Measurements from ENCODE around the gene GRB10. TPM values are rescaled to one million over a fixed set of nuclear protein-coding genes. Genes with fewer than 3 reads are reported as not detected.

GRB10 gene
- total and polyA plus RNA-seq, 2 donors, result 42.3 to 44.3 TPM

DNA sequence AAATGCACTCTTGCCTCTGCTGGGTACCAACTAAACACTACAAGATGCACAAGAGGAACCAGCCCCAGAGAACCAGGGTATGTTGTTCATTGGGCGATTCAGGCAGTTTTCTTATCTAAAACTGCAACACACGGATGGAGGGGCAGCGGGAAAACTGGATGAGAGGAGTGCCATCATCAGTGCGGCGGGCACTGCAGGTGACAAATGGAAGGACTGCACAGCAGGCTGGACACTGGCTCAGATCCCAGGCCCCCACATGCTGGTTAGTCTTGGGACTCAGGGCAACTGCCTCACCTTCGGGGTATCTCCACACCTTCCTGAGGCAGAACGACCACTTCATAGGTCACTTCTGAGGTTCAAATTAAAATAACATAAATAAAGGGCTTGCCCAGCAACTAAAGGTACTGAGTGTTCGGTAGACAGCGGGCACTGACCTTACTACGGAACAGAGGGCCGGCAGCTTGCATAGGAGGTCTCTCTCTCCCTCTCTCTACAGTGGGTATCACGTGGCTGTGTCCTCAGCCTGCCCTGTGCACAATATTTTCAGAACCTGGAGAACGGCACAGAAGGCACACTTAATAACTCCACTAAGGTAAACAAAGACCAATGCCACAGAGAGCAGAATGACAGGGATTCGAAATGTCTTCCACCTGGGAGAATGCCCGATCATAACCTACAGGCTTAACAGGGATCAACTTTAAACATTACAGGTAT lies 72.1 kb downstream of the GRB10 start:
- 84% methylated on average over 15 of the region's 15 CpGs for WGBS
- no peak for DNase-seq (ENCODE audit: extremely low spot score)
- H3K4me3 ChIP-seq (ENCODE audit: low read depth, low read length), result no peak overlapping the region
- no peak overlapping the region for H3K27ac ChIP-seq (ENCODE audit: low read depth)
- no peaks in the 10 kb centered on the region for H3K36me3 ChIP-seq (ENCODE audit: insufficient read depth)
- H3K4me1 ChIP-seq (ENCODE audit: insufficient read depth), result peaks cover 1% of the 10 kb centered on the region

DNA sequence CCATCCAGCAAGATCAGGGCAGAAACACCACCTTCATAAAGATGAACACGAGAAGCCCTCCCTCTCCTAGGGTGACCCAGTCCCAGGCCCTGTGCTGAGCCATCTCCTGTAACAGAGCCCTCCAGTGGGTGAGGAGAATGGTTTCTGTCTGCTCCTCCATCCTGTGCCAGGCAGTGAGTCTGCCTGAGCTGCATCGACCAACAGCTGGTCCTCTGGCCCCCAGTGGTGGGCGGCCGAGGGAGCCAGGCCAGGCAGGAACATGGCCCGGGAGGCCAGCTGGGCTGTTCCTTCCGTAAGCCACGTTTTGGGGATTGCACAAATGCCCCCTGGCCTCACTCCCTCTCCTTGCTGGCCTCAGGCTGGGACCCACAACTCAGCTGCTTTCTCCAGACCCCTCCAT lies 73.5 kb downstream of the GRB10 start:
- H3K27ac ChIP-seq (ENCODE audit: low read depth), result no peak overlapping the region
- WGBS, result 62% methylated on average over 7 of the region's 7 CpGs

DNA sequence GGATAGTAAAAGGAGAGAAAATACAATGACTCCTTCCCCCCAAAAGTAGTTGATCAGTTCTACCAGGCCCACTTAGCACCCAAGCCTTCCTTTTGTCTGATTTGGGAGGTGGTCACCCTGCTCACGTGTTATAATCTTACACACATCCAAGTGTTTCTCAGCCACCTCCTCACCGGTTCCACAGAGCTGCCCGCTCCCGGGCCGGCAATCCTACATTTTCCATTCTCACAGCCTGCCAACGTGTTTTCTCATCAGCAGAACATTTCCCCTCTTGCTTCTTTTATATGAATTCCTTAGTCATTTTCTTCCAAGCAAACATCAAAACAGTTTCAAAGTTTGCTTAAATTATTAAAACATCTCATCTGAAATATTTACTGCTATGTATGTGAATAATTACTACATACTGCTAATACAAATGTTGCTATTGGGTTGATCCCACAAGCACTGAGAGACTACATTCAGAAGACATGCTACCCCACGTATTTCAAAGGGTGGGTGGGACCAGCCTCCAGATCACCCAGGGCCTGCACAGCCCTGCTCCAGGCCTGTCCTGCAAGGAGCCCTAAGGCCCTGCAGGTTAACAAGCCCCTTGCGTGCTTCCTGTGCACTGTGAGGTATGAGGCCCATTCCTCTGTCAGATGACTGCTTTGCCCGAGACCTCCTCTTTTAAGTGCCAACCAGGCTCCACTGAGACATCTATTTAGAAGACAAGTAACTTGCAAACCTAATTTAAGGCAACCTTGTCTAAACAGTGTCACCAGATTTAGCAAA lies 75.3 kb downstream of the GRB10 start:
- Histone ChIP-seq H3K4me1 (ENCODE audit: insufficient read depth) (no peaks in the 10 kb centered on the region), H3K36me3 (ENCODE audit: insufficient read depth) (no peaks in the 10 kb centered on the region), H3K4me3 (ENCODE audit: low read depth, low read length) (no peak overlapping the region), H3K27ac (ENCODE audit: low read depth) (no peak overlapping the region)
- WGBS, result 38% methylated on average over 9 of the region's 9 CpGs
- no peak for DNase-seq (ENCODE audit: extremely low spot score)

More for the DNA sequence above, 73.5 kb downstream of the GRB10 start:
- Histone ChIP-seq H3K4me3 (ENCODE audit: low read depth, low read length) (no peak overlapping the region), H3K4me1 (ENCODE audit: insufficient read depth) (no peaks in the 10 kb centered on the region), H3K36me3 (ENCODE audit: insufficient read depth) (no peaks in the 10 kb centered on the region)
- no peak for DNase-seq (ENCODE audit: extremely low spot score)

DNA sequence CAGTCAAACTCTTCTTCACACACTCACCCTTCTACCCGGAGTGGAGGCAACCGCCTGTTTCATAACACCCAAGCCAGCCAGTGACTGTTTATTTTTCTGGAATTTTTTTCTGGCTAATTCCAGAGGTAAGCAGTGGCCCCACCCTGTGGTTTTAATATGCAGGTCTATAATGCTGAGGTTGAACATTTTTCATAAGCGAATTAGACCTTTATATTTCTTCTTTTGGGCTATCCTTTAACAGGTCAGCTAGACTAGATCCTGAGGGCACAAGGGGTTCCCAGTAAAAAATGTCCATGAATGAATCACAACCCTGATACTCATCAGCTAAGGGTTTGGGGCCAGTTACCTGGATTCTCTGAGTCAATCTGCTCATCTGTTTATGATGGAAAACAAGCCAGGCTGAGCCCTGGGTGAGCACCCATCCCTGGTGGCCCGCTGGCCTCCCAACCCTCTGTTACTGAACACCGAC lies 76.2 kb downstream of the GRB10 start:
- Histone ChIP-seq H3K36me3 (ENCODE audit: insufficient read depth) (no peaks in the 10 kb centered on the region), H3K27ac (ENCODE audit: low read depth) (no peak overlapping the region), H3K4me1 (ENCODE audit: insufficient read depth) (no peaks in the 10 kb centered on the region), H3K4me3 (ENCODE audit: low read depth, low read length) (no peak overlapping the region)
- no peak for DNase-seq (ENCODE audit: extremely low spot score)
- 72% methylated on average over 5 of the region's 5 CpGs for WGBS

DNA sequence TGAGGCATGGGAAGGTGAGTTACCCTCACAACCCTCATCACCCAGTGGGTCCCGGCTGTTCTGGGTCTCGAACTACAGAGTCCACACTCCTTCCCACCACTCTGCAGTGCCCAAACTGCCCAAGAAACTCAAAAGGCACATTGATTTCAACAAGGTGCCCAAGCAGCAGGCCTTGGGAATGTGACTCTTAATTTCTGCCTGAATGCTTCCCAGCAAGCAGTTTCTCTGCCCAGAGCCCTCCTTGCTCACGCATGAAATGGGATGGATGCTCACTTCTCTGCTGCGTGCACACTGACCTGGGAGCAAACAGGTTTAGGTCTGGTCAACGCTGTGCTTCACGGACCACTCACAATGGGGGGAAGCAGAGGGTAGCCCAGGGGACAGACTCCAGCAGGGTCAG lies 77.9 kb downstream of the GRB10 start:
- WGBS, result 95% methylated on average over 6 of the region's 6 CpGs
- Histone ChIP-seq H3K27ac (ENCODE audit: low read depth) (no peak overlapping the region), H3K4me1 (ENCODE audit: insufficient read depth) (no peaks in the 10 kb centered on the region), H3K36me3 (ENCODE audit: insufficient read depth) (no peaks in the 10 kb centered on the region), H3K4me3 (ENCODE audit: low read depth, low read length) (no peak overlapping the region)
- DNase-seq (ENCODE audit: extremely low spot score), result no peak

DNA sequence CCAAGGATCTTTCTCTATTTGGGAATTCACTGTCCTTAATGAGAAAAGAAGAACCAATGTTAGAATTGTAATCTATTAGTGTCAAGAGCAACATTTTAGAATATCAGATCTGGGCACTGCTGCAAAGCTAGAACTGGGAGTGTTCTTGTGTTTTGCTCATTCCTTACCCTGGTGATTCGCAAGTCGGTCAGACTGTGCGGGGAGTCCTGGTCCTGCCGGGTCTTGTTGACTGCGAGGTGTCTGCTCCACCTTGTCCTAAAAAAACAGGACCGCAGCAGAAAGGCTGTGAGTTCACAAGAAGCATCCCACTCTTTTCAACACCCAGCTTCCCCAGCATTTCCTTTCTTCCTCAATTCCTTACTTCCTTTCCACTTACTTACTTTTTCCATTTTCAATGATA lies 79.0 kb downstream of the GRB10 start:
- no peak overlapping the region for H3K27ac ChIP-seq (ENCODE audit: low read depth)
- H3K36me3 ChIP-seq (ENCODE audit: insufficient read depth), result no peaks in the 10 kb centered on the region
- no peaks in the 10 kb centered on the region for H3K4me1 ChIP-seq (ENCODE audit: insufficient read depth)
- no peak for DNase-seq (ENCODE audit: extremely low spot score)
- no peak overlapping the region for H3K4me3 ChIP-seq (ENCODE audit: low read depth, low read length)
- WGBS, result 89% methylated on average over 6 of the region's 6 CpGs

DNA sequence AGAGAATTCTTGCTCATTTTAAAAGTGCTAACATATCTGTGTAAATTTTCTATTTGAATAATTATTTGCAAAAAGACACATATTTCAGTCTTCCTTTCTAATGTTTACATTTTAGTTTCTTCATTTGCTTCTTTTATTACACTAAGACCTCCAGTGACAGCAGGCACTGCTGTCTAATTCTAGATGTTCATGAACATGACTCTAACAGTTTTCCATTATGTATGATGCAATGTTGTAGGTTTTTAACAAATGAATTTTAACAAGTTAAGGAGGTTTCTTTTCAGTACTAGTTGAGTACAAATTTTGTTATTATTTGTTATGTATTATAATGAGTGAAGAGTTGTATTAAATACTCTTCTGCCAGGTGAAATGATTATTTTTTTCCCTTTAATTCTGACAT lies 83.6 kb downstream of the GRB10 start:
- Histone ChIP-seq H3K4me3 (ENCODE audit: low read depth, low read length) (no peak overlapping the region), H3K27ac (ENCODE audit: low read depth) (no peak overlapping the region), H3K4me1 (ENCODE audit: insufficient read depth) (no peaks in the 10 kb centered on the region), H3K36me3 (ENCODE audit: insufficient read depth) (no peaks in the 10 kb centered on the region)
- no peak for DNase-seq (ENCODE audit: extremely low spot score)

DNA sequence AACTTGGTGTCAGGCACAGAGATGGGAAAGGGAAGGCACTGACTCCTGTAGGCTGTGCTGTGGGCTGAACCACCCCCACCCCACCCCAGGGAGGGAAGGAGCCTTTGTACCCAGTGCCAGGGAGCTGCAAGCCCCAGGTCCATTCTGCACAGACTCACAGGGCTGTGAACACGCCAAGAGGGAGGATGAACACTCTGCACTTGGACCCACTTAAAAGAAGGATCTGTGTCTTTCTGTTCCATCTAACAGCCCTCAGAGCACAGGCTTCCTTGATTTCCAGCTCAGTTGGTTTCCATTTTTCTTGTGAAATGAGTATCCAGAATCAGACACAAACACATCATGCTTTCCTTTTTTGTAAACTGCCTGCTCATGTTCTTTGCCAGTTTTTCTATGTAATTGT lies 84.9 kb downstream of the GRB10 start:
- H3K27ac ChIP-seq (ENCODE audit: low read depth), result no peak overlapping the region
- 18% methylated on average over 1 of the region's 1 CpG for whole genome bisulfite sequencing

DNA sequence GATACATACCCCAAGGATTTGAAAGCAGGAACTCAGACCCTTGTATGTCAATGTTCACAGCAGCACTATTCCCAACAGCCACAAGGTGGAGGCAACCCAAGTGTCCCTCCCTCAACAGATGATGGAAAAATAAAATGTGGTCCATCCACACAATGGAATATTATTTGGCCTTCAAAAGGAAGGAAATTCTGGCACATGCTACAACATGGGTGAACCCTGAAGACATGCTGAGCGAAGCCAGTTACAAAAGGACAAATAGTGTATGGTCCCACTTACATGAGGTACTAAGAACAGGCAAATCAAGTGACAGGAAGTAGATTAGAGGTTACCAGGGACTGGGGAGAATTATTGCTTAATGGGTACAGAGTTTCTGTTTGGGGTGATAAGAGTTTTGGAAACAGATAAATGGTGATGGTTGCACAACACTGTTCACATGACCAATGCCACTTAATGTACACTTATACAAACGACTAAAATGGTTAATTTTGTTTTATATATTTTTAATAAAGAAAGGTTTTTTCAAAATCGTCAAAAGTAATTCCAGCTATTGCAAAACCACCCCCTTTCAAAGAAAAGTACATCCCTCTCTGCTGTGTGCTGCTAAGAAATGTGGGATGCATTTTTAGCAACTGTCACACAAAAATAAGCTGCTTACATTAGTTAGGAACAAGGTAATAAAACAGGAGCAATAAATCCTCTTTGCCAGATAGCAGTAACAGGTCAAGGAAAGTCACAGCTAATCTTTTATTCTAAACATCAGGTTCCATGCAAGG lies 85.7 kb downstream of the GRB10 start:
- DNase-seq (ENCODE audit: extremely low spot score), result no peak
- Histone ChIP-seq H3K36me3 (ENCODE audit: insufficient read depth) (no peaks in the 10 kb centered on the region), H3K4me3 (ENCODE audit: low read depth, low read length) (no peak overlapping the region), H3K4me1 (ENCODE audit: insufficient read depth) (no peaks in the 10 kb centered on the region), H3K27ac (ENCODE audit: low read depth) (no peak overlapping the region)
- 46% methylated on average over 3 of the region's 3 CpGs for WGBS

More for the DNA sequence above, 84.9 kb downstream of the GRB10 start:
- no peak for DNase-seq (ENCODE audit: extremely low spot score)
- Histone ChIP-seq H3K4me1 (ENCODE audit: insufficient read depth) (no peaks in the 10 kb centered on the region), H3K36me3 (ENCODE audit: insufficient read depth) (no peaks in the 10 kb centered on the region), H3K4me3 (ENCODE audit: low read depth, low read length) (no peak overlapping the region)

DNA sequence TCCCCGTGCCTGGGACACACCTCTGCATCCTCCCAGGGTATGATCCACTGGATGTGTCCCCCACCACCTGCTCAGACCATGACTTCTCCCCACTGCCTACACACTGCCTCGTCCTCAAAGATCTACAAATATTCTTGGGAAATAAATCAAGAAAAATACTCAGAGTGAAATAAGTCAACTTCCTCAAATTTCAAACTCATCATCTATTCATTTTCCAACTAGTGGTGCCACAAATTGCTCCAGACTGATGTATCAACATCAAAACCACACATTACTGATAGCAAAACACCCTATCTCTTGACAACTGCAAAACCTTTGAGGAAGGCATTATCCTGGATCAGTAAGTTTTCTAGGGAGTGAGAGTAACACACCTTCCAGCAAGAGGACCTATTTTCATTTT lies 87.7 kb downstream of the GRB10 start:
- DNase-seq (ENCODE audit: extremely low spot score), result no peak
- WGBS, result 91% methylated on average over 2 of the region's 2 CpGs
- no peak overlapping the region for H3K27ac ChIP-seq (ENCODE audit: low read depth)
- H3K4me1 ChIP-seq (ENCODE audit: insufficient read depth), result no peaks in the 10 kb centered on the region
- H3K4me3 ChIP-seq (ENCODE audit: low read depth, low read length), result no peak overlapping the region
- H3K36me3 ChIP-seq (ENCODE audit: insufficient read depth), result no peaks in the 10 kb centered on the region

DNA sequence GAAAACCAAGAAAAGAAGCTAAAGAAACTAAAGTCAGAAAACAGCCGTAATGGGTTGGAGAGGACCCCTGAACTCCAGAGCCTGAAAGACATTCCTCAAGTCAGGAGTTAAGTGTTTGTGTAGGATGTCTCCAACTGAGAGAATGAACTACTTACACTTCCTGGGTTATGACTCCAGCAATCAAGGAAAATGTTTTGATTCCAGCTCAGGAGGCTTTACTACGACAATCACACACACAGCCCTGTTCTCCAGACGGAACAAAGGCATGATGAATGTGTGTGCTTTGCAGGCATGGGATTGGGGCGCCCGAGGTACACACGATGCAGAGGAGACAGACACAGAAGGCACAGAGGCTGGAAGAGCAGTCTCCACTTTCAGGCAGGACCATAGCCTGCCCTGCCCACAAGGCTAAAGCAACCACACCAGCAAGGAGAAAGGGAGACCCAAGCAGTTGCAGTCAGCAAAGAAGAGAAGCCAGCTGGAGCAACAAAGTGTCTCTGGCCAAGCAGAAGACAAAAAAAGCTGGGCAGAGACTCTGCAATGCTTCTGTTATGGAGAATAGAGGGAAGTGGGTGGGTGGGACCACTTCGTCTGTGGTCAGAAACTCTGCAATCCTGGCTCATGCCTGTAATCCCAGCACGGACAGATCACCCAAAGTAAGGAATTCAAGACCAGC lies 89.1 kb downstream of the GRB10 start:
- no peaks in the 10 kb centered on the region for H3K4me1 ChIP-seq (ENCODE audit: insufficient read depth)
- no peaks in the 10 kb centered on the region for H3K36me3 ChIP-seq (ENCODE audit: insufficient read depth)
- no peak for DNase-seq (ENCODE audit: extremely low spot score)
- 50% methylated on average over 8 of the region's 8 CpGs for WGBS
- no peak overlapping the region for H3K27ac ChIP-seq (ENCODE audit: low read depth)
- H3K4me3 ChIP-seq (ENCODE audit: low read depth, low read length), result no peak overlapping the region

DNA sequence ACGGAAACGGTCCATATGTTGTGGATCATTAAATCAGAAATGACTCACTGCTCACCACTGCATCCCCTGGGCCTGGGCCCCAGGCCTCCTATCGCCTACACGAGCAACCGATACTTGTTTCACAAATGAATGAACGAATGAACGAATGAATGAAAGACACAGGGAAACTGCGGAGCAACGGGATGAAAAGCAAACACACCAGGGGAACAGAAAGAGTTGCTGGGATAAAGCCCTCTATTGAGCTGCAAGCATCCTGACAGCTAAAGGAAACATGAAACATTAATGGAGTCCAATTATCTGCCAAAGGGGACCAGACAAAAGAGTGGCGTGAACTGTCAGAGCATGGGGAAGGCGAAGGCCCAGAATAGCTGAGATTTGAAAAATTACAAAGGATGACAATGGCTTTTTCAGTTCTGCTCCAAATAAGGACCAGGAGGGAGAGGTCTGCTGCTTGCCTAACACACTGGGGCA lies 92.1 kb downstream of the GRB10 start:
- 67% methylated on average over 11 of the region's 11 CpGs for WGBS
- Histone ChIP-seq H3K36me3 (ENCODE audit: insufficient read depth) (no peaks in the 10 kb centered on the region), H3K4me3 (ENCODE audit: low read depth, low read length) (no peak overlapping the region), H3K27ac (ENCODE audit: low read depth) (no peak overlapping the region), H3K4me1 (ENCODE audit: insufficient read depth) (no peaks in the 10 kb centered on the region)
- DNase-seq (ENCODE audit: extremely low spot score), result no peak

DNA sequence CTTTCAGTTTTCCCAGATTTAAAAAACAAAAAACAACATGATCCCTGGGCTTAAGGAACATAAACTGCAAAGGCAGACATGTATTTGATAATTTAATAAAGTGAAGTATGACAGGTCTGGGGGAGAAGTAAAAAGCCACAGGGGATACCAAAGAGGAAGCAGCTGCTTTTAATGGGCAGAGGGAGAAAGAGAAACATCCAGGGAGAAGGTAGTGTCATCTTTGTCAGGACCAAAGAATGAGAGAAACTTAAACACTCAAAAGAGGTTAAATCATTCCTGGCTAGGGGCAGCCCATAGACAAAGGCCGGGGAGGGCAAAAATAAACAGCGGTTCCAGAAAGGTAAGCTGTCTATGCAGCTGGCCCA lies 94.5 kb downstream of the GRB10 start:
- no peaks in the 10 kb centered on the region for H3K4me1 ChIP-seq (ENCODE audit: insufficient read depth)
- H3K27ac ChIP-seq (ENCODE audit: low read depth), result no peak overlapping the region
- no peaks in the 10 kb centered on the region for H3K36me3 ChIP-seq (ENCODE audit: insufficient read depth)
- no peak overlapping the region for H3K4me3 ChIP-seq (ENCODE audit: low read depth, low read length)
- WGBS, result 69% methylated on average over 2 of the region's 2 CpGs
- DNase-seq (ENCODE audit: extremely low spot score), result no peak

All from urinary bladder (tissue), 4 donors.